Activated CD8-positive, alpha-beta memory T cell treated with anti-CD3 and anti-CD28 coated beads for 36 hours (primary cell): ENCODE data around the gene INPP5D. TPM values are rescaled to one million over a fixed set of nuclear protein-coding genes. Genes with fewer than 3 reads are reported as not detected.
"Not testable (repeated sequence)": the region's sequence is repeated elsewhere in the genome, so short reads cannot be mapped to it uniquely, and the experiment has no call there.

Experiments
- CTCF ChIA-PET: fragments of 350-600 bp; sonication (Branson Sonifier 250); formaldehyde crosslinking; loops from one replicate; lab custom pipeline; 2021; ENCODE audit warnings: antibody characterized with exemption; lab: Charles Lee
- POLR2A ChIA-PET: fragments of 350-600 bp; sonication (Branson Sonifier 250); formaldehyde crosslinking; loops from one replicate; lab custom pipeline; 2021; ENCODE audit warnings: antibody characterized with exemption; lab: Charles Lee
- total RNA-seq, 2 experiments: library from RNA; stranded (reverse); gene quantifications; one replicate each; pipeline ENCODE4 v1.2.3, GENCODE V29; 2021

Gene INPP5D
- 10 to 100 TPM; 43.1 to 46.5 TPM for total RNA-seq

- CTCF ChIA-PET, result interaction anchor here (0.6 to 3.9 kb wide), 12 partner anchors 9 to 454 kb away, joined by 3 to 40 read pairs (median 5); partner anchors contain the start of gene ATG16L1
- POLR2A ChIA-PET, result interaction anchor here (0.6 to 3.8 kb wide), 9 partner anchors 15 to 509 kb away, joined by 3 to 57 read pairs (median 4); partner anchors contain the start of genes ATG16L1 and EIF4E2
Observed at GRCh38 chr2:233059797-233060500, at the start of gene INPP5D. TSS of gene INPP5D (plus strand) at chr2:233060342. CDS start at chr2:233060479, 137 bp downstream.

GRCh38 chr2:233010569-233011267, 49.4 kb upstream of the INPP5D start:
- ChIA-PET POLR2A (no interaction called here), CTCF (interaction anchor here (0.6 kb wide), 1 partner anchor 405 kb away, joined by 4 read pairs; no protein-coding TSS in a partner anchor)

DNA sequence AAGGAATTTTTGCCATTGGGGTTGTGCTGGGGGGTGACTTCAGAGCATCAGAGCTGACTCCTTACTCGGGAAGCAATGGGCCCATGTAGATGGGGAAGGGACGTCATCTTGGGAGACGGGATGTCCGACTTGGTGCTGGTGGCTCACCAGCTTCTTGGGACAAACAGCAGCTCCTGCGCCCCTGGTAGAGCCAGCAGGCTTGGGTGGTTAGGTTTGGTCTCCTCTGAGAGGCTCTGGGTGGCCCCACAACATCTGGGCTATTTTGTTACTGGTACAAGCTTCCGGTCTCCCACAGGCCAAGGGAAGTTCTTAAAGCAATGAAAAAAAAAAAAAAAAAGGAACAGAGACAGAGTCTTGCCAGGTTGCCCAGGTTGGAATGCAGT, 48.9 kb upstream of the INPP5D start:
- ChIA-PET CTCF (interaction anchor here (0.6 kb wide), 1 partner anchor 406 kb away, joined by 4 read pairs; no protein-coding TSS in a partner anchor), POLR2A (no interaction called here)

GRCh38 chr2:233011702-233012131, 48.4 kb upstream of the INPP5D start:
- CTCF ChIA-PET, result interaction anchor here (0.6 kb wide), 1 partner anchor 406 kb away, joined by 4 read pairs; no protein-coding TSS in a partner anchor
- POLR2A ChIA-PET, result no interaction called here

- CTCF ChIA-PET, result no interaction called here
- POLR2A ChIA-PET, result no interaction called here
Observed at GRCh38 chr2:233012301-233012971, 47.7 kb upstream of the INPP5D start.

DNA sequence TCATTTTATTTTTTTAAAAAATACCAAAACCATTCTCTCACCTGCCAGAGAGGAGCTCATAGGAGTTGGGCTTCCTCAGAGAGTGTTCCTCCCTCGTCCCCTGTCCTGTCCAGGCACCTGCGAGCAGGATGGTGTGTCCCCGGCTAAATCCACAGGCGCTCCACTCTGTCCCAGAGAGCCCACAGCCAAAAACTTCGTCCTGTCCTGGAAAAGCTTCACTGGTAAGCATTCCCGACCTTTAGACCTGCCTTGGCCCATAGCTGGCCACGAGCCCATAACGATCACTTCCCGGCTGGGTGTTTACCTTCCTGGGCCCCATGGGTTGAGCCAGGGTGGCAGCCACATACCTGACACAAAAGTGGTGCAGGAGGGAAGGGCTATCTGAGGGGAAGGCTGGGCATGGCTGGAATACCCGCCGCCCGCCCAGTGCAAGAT, 47.1 kb upstream of the INPP5D start, which contains the start of gene NGEF:
Gene NGEF, minus strand, starts transcription at position 230 of the 435 bp plus-strand sequence. CDS start 38,366 bp downstream, outside the sequence.
- ChIA-PET CTCF (no interaction called here), POLR2A (no interaction called here)

DNA sequence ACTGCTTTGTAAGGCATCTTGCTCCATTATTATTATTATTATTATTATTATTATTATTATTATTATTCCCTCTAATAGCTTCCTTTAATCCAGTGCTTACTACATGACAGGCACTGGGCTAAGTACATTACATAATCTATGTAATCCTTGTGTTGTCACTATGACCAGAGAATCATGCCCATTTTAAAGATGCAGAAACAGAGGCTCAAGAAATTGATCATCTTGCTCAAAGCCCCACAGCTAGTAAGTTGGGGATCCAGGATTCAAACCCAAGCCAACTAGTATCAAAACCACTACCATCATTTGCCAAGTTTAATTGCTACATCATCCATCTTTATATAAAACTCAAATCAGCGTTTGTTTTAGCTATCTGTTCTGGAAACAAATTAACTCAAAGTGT, 46.5 kb upstream of the INPP5D start:
- CTCF ChIA-PET, result no interaction called here

GRCh38 chr2:233015019-233015645, 45.0 kb upstream of the INPP5D start:
- POLR2A ChIA-PET, result no interaction called here
- CTCF ChIA-PET, result no interaction called here

More for the DNA sequence above, 46.5 kb upstream of the INPP5D start:
- POLR2A ChIA-PET, result no interaction called here

DNA sequence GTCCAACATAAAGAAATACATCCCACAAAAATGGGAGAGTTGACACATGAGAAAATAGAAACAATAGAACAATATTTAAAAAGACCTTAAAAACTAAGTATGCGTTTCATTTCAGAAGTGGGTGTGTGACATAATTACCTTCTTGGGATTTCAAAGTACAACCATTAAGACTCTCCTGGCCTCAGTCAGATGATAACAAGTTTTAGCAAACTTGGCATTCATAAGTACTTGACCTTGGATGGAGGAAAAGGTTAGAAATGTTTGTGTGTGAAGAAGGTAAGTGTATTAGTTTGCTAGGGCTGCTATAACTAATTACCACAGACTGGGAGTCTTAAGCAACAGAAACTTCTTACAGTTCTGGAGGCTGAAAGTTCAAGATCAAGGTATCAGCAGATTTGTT, 42.2 kb upstream of the INPP5D start:
- POLR2A ChIA-PET, result interaction anchor here (0.5 kb wide), 1 partner anchor 1142 kb away, joined by 4 read pairs; no protein-coding TSS in a partner anchor

GRCh38 chr2:233019610-233020009, 40.5 kb upstream of the INPP5D start:
- CTCF ChIA-PET, POLR2A ChIA-PET: not testable (repeated sequence)

More for the DNA sequence above, 42.2 kb upstream of the INPP5D start:
- CTCF ChIA-PET, result no interaction called here

DNA sequence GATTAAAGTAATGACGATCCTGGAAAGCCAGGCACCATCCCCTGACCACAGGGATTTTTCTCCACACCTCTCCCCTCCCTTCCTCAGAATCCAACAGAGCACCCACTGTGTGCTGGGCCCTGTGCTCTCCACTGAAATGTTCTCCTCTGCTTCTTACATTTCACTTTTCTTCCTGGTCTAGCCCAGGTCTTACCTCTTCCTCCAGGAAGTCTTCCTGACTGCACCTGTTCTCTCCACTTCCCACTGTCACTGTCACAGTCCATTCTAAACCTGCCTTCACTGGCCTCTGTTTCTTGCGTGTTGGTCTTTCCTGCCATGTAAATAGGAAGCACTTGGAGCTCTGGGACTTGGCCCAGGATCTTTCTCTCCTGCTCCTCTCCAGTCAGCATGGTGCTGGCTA, 39.7 kb upstream of the INPP5D start:
- POLR2A ChIA-PET, result no interaction called here
- CTCF ChIA-PET, result no interaction called here

GRCh38 chr2:233021771-233022170, 38.4 kb upstream of the INPP5D start:
- CTCF ChIA-PET, result no interaction called here
- POLR2A ChIA-PET, result no interaction called here

- CTCF ChIA-PET, result no interaction called here
- POLR2A ChIA-PET, result no interaction called here
Observed at GRCh38 chr2:233022561-233022960, 37.6 kb upstream of the INPP5D start.

GRCh38 chr2:233023007-233023760, 37.0 kb upstream of the INPP5D start:
- CTCF ChIA-PET, result no interaction called here
- POLR2A ChIA-PET, result no interaction called here

GRCh38 chr2:233023761-233024410, 36.3 kb upstream of the INPP5D start:
- POLR2A ChIA-PET, result no interaction called here
- CTCF ChIA-PET, result no interaction called here

DNA sequence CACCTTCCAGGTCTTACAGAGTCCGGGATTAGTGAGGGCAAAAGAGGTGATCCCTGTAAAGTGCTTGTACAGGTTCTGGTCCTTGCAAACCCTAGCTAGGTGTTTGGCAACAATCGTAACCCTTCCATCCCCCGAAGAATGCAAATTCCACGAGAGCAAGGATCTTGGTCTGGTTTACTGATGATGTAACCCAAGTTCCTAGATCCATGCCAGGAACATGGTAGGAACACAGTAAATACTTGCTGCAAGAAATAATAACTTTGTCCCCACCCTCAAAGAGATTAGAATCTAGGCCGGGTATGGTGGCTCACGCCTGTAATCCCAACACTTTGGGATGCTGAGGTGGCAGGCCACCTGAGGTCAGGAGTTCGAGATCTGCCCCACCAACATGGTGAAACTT, 34.4 kb upstream of the INPP5D start:
- ChIA-PET CTCF (interaction anchor here (1.0 kb wide), 1 partner anchor 9 kb away, joined by 4 read pairs; no protein-coding TSS in a partner anchor), POLR2A (no interaction called here)

DNA sequence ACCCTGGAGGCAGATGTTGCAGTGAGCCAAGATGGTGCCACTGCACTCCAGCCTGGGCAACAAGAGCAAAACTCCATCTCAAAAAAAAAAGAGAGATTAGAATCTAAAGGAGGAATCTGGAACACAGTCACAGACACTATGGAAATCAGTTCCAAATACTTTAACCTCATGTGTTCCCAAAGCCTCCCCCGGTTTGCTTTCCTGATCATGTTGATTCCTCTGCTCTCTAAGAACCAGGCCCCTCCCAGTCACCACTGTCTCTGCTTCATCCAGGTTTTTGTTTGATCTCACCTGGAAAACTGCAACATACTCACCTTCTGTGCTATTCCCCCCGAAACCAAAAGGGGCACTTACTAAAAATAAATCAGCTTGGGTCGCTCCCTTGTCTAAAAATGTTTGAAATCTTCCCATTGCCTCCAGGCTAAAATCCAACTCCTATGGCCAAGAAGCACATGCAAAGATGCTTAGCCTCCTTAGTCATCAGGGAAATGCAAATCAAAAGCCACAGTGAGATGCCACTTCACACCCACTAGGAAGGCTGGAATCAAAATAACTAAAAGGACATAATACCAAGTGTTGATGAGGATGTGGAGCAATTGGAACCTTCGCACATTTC, 33.8 kb upstream of the INPP5D start:
- CTCF ChIA-PET, result interaction anchor here (1.0 kb wide), 1 partner anchor 10 kb away, joined by 4 read pairs; no protein-coding TSS in a partner anchor
- POLR2A ChIA-PET, result no interaction called here
